Mammary epithelial cell (primary cell): ENCODE results near the gene SCGN.

Experiments used
- CTCF ChIP-seq, 2 donors: IDR thresholded peaks in 1 of 2; conservative IDR thresholded peaks in 1 of 2; 2 replicates each; pipeline ENCODE4 v1.5.1; 2011 to 2012; ENCODE audit warnings: inconsistent platforms in 2 of 2, low read length in 2 of 2, mild to moderate bottlenecking in 2 of 2, control low read depth in 1 of 2, low read depth in 1 of 2; ENCODE audit not compliant: insufficient read depth in 1 of 2; ENCODE audit errors: extremely low read depth in 1 of 2
- EZH2 ChIP-seq: IDR thresholded peaks from 2 replicates; pipeline ENCODE4 v1.6.1; 2012; ENCODE audit warnings: low read length, inconsistent platforms, borderline replicate concordance

- TF ChIP-seq CTCF (conservative IDR thresholded peaks at IDR 0.05 in 1 of 2, IDR thresholded peaks at IDR 0.05 in 1 of 2; ENCODE audit: extremely low read depth in 1 of 2, insufficient read depth in 1 of 2, low read depth in 1 of 2, low read length in 2 of 2) (no peak), EZH2 (no peak)
Measured at GRCh38 chr6:25726122-25726911, 74.3 kb downstream of the SCGN start.
